GM19452 (cell line): ENCODE measurements around the gene PCGF5.
A peak's percentile ranks its signal among the peaks of the same experiment; 100 is the strongest.
"Not testable (repeated sequence)": the region's sequence is repeated elsewhere in the genome, so short reads cannot be mapped to it uniquely, and the experiment has no call there.

ENCODE experiments used
- ATAC-seq: cut with Tn5 transposase; IDR thresholded peaks from one replicate; pipeline ENCODE4 v1.9.1; 2021; ENCODE audit not compliant: unreplicated experiment

The PCGF5 gene

DNA sequence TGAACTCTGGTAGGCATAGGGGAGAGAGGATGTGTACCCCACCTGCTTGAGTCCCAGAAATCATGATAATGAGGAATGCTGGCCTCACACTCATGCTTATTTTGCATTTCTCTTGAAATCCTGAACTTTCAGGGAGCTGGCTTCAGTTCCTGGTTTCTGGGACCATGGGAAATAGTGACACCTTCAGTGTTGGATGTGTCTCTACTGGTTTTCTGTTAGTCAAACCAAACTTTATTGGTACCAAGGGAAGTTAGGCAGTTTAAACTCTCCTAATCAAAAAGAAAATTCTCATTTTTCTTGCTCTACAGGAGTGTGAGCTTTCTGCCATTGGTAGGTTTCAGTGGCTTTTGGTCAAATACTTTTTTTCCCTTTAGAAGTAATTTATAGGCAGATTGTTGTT, 11.8 kb upstream of the PCGF5 start:
- ATAC-seq, result no peak

DNA sequence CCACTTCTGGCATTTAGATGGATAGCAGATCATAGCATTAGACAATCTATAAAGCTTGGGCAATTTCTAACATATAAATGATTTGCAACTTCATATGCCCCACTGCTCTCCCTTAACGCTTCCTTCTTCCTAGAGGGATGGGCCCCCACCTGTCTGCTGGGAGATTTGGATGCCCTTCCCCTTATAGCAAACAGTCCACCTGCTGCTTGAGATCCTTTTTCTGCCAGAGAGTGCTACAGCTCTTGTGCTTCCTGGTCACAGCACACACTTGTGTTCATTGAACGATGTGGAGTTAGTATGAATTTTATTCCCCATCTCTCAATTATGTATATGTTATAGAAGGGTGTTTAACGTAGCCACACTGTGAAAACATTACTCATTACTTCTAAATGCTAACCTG, 10.4 kb upstream of the PCGF5 start:
- no peak for ATAC-seq

DNA sequence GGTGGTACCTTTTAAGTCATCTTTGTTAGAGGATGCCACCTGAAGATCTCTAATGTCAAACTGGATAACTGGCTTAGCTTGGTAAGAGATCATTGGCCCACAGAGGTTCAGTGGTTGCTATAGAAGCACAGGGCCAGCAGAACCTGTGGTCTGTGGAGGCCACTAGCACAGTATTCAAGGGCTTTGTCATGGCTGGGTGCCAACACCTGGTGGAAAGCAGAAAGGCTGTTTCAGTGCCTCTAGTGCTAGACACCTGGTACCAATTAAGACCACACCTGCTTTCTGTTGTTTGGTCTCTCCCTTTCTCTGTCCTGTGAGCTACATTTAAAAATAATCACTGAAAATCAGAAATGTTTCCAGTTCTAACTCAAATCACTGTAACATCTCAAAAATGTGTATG, 10.0 kb upstream of the PCGF5 start:
- ATAC-seq, result peak; percentile 89

GRCh38 chr10:91211675-91212074, 8.8 kb upstream of the PCGF5 start:
- no peak for ATAC-seq

DNA sequence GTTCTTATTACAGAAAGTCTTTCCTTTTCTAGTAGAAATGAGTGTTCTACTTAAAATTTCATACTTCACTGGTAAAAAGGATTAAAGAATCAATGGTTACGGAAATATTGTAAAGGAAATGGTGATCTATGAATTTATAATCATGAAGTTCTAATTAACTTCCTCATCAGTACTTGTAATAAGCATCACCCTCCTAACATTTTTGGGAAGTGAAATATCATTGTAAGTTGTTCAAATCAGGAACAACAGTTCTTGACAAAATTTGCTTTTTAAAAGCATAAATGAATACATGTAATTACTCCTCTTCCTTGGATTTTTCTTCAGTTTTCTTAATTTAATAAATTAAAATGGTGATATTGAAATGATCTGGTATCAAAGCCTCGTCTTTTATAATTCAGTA, 5.6 kb upstream of the PCGF5 start:
- no peak for ATAC-seq

DNA sequence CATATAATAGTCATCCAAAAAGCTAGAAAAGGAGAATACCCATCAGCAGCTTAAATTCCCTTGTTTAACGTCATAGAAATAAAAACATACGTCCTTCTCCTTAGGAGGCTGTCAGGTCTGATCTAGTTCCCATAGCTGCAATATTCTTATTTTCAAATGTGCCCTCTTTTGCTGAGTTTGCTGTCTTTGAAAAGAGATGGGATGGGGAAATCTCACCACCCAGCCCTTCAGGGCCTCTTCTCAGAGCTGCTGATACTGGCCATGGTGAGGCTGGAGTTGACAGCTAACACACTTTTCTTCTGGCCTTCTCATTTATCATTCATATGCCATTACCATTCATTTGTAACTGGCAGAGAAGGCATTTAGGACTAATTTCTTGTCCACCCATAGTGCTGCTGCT, 5.1 kb upstream of the PCGF5 start:
- no peak for ATAC-seq

- ATAC-seq, result no peak
Measured at GRCh38 chr10:91219371-91220193, 881 bp upstream of the PCGF5 start.

DNA sequence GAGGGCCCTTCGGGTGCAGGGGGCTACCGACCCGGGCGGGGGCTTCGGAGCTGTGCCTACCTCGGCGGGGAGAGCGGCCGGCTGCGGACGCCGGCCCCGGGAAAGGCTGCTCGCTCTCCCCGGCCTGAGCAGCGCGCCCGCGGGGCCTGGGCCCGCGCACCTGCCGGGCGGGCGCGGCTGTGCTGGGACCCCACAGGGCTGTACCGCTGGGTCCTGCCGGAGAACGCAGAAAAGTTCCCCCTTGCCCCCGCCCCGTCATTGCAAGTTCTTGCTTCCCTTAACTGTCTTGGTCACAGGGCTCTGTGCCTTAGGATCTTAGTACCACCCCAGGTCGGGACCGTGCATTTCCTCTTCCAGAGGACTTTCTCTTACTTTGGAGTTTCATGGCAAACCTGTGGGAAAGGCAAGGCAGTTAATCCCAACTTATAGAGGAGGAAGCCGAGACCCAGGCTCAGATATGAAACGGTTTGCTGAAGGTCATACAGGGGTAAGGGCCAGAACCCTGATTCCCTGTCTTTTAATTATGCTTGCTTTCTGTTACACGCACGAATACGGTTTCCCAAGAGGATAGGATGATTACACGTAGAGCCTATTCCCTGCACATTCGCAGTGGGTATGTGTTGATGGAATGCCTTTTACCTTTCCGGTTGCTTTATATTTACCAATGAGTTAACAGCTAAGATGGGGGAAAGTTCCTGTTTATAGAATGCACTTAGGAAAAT, 652 bp downstream of the PCGF5 start:
- ATAC-seq, result peak; percentile 35

DNA sequence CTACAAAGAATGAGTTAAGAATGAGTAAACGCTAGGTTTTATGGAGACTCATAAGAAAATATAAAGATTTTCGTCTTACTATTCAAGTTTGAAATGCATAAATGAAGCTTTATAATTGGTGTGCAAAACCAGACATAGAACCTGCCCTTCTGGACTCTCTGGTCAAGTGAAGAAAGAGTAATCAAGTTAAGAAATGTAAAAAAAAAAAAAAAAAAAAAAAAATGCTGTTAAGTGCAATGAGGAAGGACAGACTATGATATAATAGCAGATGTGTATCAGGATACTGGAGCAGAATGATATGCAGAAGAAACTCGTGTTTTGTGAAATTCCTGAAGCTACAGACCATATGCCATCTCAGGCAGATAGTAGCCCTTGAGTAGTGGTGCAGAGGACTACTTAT, 5.6 kb downstream of the PCGF5 start:
- no peak for ATAC-seq

- ATAC-seq, result no peak
Measured at GRCh38 chr10:91227576-91227975, 7.1 kb downstream of the PCGF5 start.

GRCh38 chr10:91229683-91230082, 9.2 kb downstream of the PCGF5 start:
- no peak for ATAC-seq

DNA sequence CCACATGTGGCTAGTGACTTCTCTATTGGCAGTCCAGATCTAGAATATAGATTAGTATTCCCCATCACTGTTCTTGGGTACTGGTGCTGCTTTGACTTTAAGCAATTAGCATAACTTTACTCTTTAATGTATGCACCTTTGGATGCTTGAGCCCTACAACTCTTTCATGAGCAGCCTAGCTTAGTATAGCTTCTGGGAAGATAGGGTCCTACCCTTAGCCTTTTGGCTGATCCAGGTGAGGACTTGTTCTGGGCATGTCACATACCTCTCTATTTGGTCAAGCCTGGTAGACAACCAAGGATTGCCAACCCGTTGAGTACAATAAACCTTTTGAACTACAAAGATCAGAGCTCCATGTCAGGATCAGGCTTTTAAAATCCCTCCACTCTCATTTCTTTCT, 17.7 kb downstream of the PCGF5 start:
- ATAC-seq, result no peak

DNA sequence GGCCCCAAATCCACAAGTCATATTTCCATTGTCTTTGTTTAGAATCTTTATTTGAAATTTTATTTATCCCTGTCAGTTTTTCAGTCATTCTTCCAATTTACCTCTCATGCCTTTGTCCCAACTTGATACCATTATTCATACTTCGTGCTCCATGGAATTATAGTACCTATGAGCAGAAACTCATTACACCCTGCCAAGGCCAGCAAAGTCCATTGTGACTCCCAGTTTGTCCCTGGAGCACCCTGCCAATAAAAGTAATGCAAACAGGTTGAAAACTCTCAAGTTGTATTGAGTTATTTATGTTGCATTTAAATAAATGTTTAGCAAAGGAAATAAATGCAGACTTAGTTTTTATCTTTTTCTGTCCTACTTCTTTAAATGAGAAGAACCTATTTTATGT, 19.3 kb downstream of the PCGF5 start:
- ATAC-seq, result no peak

DNA sequence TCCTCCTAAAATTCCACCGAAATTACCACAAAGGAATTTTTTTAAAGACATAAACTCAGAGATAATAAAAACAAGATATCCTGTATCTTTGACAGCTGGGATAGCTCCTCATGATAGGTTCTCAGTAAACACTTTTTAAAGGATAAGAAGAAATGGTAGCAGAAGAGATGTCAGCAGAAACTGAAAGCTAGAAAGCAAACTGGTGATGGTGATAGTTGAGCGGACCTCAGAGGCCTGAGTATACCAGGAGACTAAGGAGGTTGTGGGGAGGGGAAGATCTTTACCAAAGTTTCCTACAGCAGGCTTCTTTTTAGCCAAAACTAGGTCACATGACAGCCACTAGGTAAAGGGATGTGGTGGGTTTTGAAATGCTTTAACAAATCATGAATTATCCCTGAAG, 22.5 kb downstream of the PCGF5 start:
- peak; percentile 52 for ATAC-seq

DNA sequence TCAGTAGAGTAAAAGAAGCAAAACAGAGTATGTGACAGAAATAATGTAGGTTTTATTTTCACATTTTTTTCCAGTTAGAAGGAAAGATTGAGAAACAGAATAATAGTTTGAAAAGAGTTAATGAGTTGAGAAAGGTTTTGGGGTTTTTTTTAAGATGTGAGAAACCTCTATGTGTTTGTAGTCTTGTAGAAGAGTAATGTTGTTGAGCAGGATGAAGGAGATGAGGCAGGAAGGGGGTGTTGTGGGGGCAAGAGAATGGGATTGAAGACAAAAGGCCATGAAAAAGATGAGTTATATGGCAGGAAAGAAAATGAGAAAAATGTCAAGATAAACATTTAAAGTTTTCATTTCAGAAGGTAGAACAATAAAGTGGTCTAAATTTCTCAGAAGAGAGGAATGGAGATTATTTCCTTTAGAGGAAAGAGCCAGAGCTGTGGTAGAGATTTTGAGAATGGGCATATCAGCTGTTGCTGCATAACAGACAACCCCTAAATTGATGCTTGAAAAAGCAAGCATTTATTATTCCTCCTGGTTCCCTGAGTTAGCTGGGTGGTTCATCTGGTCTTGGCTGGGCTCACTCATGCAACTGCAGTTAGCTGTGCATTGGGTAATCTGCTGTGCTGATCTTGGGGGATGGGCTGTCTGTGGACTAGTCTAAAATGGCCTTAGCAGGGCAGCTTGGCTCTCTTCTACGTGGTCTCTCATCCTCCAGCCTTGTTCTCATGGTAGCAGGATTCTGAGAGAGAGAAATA, 27.1 kb downstream of the PCGF5 start:
- ATAC-seq, result no peak

GRCh38 chr10:91249700-91250099, 29.2 kb downstream of the PCGF5 start:
- no peak for ATAC-seq

DNA sequence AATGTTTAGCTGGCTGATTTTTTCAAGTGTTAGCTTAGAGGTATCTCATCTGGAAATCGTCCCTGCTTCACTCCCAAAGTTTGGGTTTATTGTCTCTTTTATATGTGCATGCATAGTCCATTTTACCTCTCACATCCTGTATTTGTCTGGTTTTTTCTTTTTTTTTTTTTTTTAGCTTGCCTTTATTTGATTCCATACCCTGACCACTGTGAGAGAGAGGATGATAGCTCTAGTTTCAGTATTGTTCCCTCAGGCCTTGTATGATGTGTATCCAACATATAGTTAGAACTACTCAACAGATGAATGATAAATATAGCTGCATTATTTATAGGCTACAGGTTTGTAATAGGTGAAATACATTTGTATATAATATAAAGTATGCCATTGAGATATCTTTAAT, 29.9 kb downstream of the PCGF5 start:
- ATAC-seq, result no peak

DNA sequence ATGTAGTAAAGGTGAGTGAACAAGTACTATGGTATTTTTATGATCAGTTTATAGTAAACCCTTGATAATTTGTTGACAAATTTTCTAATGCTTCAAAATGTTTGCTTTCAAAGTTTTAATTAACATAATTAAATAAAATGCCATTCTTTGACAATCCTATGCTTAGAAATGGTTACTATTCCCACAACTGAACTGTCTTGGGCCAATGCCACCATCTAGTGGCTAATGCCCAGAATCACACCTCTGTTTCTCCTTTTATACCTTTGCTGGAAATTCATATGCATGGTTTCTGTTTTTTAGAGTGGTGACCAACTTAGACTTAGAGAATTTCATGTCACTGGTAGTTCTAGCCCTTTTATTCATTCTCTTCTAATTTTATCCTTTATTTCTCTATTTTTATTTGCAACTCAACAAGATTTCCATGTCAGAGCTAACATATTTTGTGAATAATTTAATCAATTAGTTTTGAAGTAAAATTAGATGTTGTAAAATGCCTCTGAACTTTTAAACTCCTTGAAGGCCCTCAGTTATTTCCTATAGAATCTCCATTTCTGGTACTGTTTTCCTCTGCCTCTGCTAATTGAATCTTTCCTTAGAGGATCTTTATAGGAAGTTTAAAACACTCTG, 31.1 kb downstream of the PCGF5 start:
- peak; percentile 77 for ATAC-seq

- ATAC-seq, result no peak
Measured at GRCh38 chr10:91253300-91253699, 32.8 kb downstream of the PCGF5 start.

- ATAC-seq, result no peak
Measured at GRCh38 chr10:91257310-91257709, 36.8 kb downstream of the PCGF5 start.

GRCh38 chr10:91260417-91260816, 40.0 kb downstream of the PCGF5 start:
- not testable (repeated sequence) for ATAC-seq
